Upper lobe of right lung (tissue), 1 donor: ENCODE data around the gene TMEM259. TPM values are rescaled to one million over a fixed set of nuclear protein-coding genes. Genes with fewer than 3 reads are reported as not detected.

Experiments used
- ATAC-seq: fragments of 200-7000 bp; cut with Tn5 transposase; one replicate; pipeline ENCODE4 v1.9.1; 2020; ENCODE audit warnings: mild to moderate bottlenecking, moderate library complexity
- DNase-seq: peaks from one replicate; pipeline ENCODE4 v3.0.0-alpha.2; 2020
- H3K27ac ChIP-seq: fragments of 200-600 bp; one replicate; pipeline ENCODE4 v1.8.0; 2022
- H3K27me3 ChIP-seq: fragments of 200-600 bp; one replicate; pipeline ENCODE4 v1.8.0; 2022; ENCODE audit warnings: mild to moderate bottlenecking
- H3K36me3 ChIP-seq: fragments of 200-600 bp; one replicate; pipeline ENCODE4 v1.8.0; 2022
- H3K4me1 ChIP-seq: fragments of 200-600 bp; one replicate; pipeline ENCODE4 v1.8.0; 2022
- H3K4me3 ChIP-seq: fragments of 200-600 bp; one replicate; pipeline ENCODE4 v1.8.0; 2022; ENCODE audit warnings: mild to moderate bottlenecking
- H3K9me3 ChIP-seq: fragments of 200-600 bp; one replicate; pipeline ENCODE4 v1.8.0; 2022
- CTCF ChIP-seq: fragments of 200-600 bp; IDR thresholded peaks from one replicate; pipeline ENCODE4 v1.8.0; 2022; ENCODE audit warnings: antibody characterized with exemption
- intact Hi-C: fragments of 100-400 bp; cut with DNase I; formaldehyde crosslinking; loops from one replicate; pipeline ENCODE4 v1.11.0; 2022
- total RNA-seq: library from RNA; stranded (reverse); fragmentation: NEBNext Ultra II Directional; extraction: Animal tissue kit (Norgen Biotek cat#: 25700); gene quantifications from one replicate; pipeline ENCODE4 v1.2.1, GENCODE V29; 2021
- donor health status: DM: no; HTN: yes; CAD: no; lungs with severe emphysema.

TMEM259 gene
- total RNA-seq, 1 donor from 2014 or later = 167 TPM

- Histone ChIP-seq H3K4me1 (peaks cover 37% of the 10 kb centered on the region), H3K9me3 (no peaks in the 10 kb centered on the region), H3K27ac (peak overlapping the region; percentile 11), H3K27me3 (no peaks in the 10 kb centered on the region), H3K4me3 (peak overlapping the region; percentile 60), H3K36me3 (peaks cover 30% of the 10 kb centered on the region)
- ATAC-seq (no peak), DNase-seq (no peak)
- intact Hi-C loops = loop anchor here (10.0 kb wide), 1 partner anchor 46 kb away; no protein-coding TSS in a partner anchor
- no peak for TF ChIP-seq CTCF
Observed at GRCh38 chr19:1038978-1039645, 18.2 kb upstream of the TMEM259 start.

GRCh38 chr19:1037621-1038064, 16.7 kb upstream of the TMEM259 start:
- peak overlapping the region; percentile 66 for H3K27ac ChIP-seq
- no peak for DNase-seq

GRCh38 chr19:1035998-1036621, 15.2 kb upstream of the TMEM259 start:
- no peak for DNase-seq
- peaks cover 31% of the 10 kb centered on the region for H3K4me1 ChIP-seq

More at GRCh38 chr19:1037621-1038064, 16.7 kb upstream of the TMEM259 start:
- Histone ChIP-seq H3K4me3 (no peak overlapping the region), H3K36me3 (peaks cover 39% of the 10 kb centered on the region), H3K4me1 (peaks cover 37% of the 10 kb centered on the region), H3K9me3 (no peaks in the 10 kb centered on the region), H3K27me3 (no peaks in the 10 kb centered on the region)
- no peak for ATAC-seq
- intact Hi-C loops = loop anchor here (10.0 kb wide), 1 partner anchor 47 kb away; no protein-coding TSS in a partner anchor
- no peak for TF ChIP-seq CTCF

GRCh38 chr19:1032264-1032867, 11.4 kb upstream of the TMEM259 start:
- no peak for TF ChIP-seq CTCF
- H3K27ac ChIP-seq = no peak overlapping the region
- H3K4me3 ChIP-seq = no peak overlapping the region
- peaks cover 43% of the 10 kb centered on the region for H3K36me3 ChIP-seq
- intact Hi-C loops = loop anchor here (10.0 kb wide), 1 partner anchor 52 kb away; no protein-coding TSS in a partner anchor
- DNase-seq (no peak), ATAC-seq (no peak)
- no peaks in the 10 kb centered on the region for H3K9me3 ChIP-seq
- H3K27me3 ChIP-seq = no peaks in the 10 kb centered on the region
- H3K4me1 ChIP-seq = peaks cover 22% of the 10 kb centered on the region

More at GRCh38 chr19:1035998-1036621, 15.2 kb upstream of the TMEM259 start:
- TF ChIP-seq CTCF = no peak
- no peaks in the 10 kb centered on the region for H3K9me3 ChIP-seq
- peaks cover 50% of the 10 kb centered on the region for H3K36me3 ChIP-seq
- H3K27ac ChIP-seq = no peak overlapping the region
- intact Hi-C loops = loop anchor here (10.0 kb wide), 1 partner anchor 49 kb away; no protein-coding TSS in a partner anchor
- H3K4me3 ChIP-seq = no peak overlapping the region
- no peaks in the 10 kb centered on the region for H3K27me3 ChIP-seq
- ATAC-seq = no peak

- Histone ChIP-seq H3K4me1 (peaks cover 22% of the 10 kb centered on the region), H3K9me3 (no peaks in the 10 kb centered on the region), H3K27ac (peak overlapping the region; percentile 98), H3K4me3 (peak overlapping the region; percentile 97), H3K27me3 (no peaks in the 10 kb centered on the region), H3K36me3 (peaks cover 18% of the 10 kb centered on the region)
- peak; percentile 90 for DNase-seq
- peak; percentile 78 for ATAC-seq
- no peak for TF ChIP-seq CTCF
- intact Hi-C loops = no loop called here
Observed at GRCh38 chr19:1028062-1028926, 7.4 kb upstream of the TMEM259 start.
